Measurements from ENCODE around the gene SDC3.

Gene SDC3

DNA sequence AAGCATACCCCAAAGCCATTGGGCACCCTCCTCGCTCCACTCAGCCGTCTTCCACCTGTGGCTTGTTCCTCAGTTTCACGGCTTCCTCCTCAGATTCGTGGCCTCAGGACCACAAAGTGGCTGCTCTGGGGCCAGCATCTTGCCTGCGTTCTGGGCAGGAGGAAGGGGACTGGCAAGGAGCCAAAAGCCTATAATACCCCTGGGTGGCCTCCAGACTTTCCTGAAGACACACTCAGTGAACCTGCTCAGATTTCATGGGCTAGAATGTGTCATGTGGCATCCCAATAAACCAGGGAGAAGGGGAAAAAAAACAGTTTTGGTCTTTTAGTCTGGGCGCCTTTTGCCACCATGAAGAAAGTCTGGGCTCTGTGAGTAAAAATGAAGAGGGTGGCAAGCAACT lies 62.0 kb downstream of the SDC3 start:
- TF ChIP-seq, protein P1, sequence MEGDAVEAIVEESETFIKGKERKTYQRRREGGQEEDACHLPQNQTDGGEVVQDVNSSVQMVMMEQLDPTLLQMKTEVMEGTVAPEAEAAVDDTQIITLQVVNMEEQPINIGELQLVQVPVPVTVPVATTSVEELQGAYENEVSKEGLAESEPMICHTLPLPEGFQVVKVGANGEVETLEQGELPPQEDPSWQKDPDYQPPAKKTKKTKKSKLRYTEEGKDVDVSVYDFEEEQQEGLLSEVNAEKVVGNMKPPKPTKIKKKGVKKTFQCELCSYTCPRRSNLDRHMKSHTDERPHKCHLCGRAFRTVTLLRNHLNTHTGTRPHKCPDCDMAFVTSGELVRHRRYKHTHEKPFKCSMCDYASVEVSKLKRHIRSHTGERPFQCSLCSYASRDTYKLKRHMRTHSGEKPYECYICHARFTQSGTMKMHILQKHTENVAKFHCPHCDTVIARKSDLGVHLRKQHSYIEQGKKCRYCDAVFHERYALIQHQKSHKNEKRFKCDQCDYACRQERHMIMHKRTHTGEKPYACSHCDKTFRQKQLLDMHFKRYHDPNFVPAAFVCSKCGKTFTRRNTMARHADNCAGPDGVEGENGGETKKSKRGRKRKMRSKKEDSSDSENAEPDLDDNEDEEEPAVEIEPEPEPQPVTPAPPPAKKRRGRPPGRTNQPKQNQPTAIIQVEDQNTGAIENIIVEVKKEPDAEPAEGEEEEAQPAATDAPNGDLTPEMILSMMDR (conservative IDR thresholded peaks at IDR 0.05; ENCODE audit: low read length), result no peak
- DNase-seq (ENCODE audit: low read depth), result no peak
- no peak overlapping the region for H3K4me3 ChIP-seq (ENCODE audit: low read length)

DNA sequence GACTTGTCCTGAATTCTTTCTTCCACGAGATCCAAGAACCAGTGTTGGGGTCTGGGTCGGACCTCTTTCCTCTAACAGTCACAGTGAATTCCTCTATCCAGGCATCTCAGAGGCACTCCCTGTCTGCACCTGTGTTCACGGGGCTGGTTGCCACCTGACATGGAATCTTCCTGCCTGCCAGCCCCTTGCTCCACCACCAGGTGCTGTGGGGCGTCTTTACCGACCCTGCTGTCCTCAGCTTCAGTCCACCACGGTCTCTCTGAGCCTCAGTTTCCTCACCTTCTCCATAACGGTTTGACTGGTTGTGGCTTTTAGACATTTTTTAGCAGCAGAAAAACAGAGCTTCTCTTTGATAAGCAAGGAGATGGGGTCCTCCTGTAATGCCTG lies 62.7 kb downstream of the SDC3 start:
- TF ChIP-seq, protein P1 (conservative IDR thresholded peaks at IDR 0.05; ENCODE audit: low read length), result no peak
- no peak overlapping the region for H3K4me3 ChIP-seq (ENCODE audit: low read length)
- no peak for DNase-seq (ENCODE audit: low read depth)

DNA sequence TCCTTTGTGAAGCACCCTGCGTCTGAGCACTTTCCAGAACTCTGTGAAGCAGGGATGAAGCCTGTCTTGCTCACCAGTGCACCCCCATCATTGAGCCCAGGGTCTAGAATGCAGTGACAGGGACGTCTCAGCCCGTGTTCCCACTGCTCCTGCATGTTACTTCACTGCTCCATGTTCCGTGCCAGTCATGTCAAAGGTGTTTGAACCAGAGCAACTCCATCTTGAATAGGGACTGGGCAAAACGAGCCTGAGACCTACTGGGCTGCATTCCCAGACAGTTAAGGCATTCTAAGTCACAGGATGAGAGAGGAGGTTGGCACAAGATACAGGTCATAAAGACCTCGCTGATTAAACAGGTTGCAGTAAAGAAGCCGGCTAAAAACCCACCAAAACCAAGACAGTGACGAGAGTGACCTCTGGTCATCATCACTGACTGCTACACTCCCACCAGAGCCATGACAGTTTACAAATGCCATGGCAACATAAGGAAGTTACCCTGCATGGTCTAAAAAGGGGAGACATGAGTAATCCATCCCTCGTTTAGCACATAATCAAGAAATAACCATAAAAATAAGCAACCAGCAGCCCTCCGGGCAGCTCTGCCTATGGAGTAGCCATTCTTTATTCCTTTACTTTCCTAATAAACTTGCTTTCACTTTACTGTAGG lies 63.2 kb downstream of the SDC3 start:
- no peak for DNase-seq (ENCODE audit: low read depth)
- TF ChIP-seq, protein P1 (conservative IDR thresholded peaks at IDR 0.05; ENCODE audit: low read length), result no peak
- H3K4me3 ChIP-seq (ENCODE audit: low read length), result no peak overlapping the region

DNA sequence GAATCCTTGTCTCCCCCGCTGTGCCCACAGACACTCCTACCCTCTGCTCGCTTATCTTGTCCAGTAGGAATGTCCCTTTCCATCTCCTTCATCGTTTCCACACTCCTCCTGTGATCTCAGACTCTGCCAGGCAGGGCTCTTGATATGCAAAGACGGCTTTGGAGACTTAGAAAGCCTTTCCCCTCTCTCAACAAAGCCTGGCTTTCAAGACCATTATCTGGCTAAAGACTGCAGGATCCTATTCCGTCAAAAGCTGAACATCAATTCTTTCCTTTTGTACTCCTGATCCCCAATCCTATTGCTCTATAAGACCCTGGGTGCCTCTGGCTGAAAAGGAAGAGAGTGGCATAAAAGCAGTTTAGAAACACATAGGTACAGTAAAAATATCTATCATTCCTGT lies 63.9 kb downstream of the SDC3 start:
- H3K4me3 ChIP-seq (ENCODE audit: low read length), result no peak overlapping the region
- DNase-seq (ENCODE audit: low read depth), result no peak
- TF ChIP-seq, protein P1 (conservative IDR thresholded peaks at IDR 0.05; ENCODE audit: low read length), result no peak

DNA sequence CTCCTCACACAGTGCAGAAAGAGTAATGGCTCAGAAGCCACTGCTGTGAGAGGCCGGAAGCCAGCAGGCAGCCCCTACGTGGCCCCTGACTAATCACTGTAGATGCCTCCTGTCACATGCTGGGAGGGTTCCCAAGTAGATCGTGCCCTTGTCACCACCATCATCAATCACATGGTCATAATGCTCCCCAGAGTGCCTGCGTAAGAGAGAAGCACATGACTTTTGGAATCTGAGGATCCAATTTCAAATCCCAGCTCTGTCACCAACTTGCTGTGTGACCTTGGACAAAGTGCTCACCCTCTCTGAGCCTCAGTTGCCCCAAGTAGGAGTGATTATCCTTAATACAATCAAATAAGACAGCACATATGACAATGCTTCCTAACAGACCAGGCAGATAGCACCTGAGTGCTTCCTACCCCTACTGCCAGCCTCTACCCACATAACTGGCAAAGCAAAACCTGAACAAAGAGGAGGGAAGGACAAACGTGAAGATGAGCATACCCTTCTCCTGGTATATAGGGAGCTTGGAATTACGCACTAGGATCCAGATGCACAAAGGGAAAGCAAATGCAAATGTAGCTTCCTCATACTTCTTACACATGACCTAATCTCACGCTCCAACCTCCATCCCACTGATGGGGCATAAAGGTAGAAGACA lies 65.7 kb downstream of the SDC3 start:
- TF ChIP-seq, protein P1 (conservative IDR thresholded peaks at IDR 0.05; ENCODE audit: low read length), result no peak
- peak; percentile 40 for DNase-seq (ENCODE audit: low read depth)
- H3K4me3 ChIP-seq (ENCODE audit: low read length), result no peak overlapping the region

DNA sequence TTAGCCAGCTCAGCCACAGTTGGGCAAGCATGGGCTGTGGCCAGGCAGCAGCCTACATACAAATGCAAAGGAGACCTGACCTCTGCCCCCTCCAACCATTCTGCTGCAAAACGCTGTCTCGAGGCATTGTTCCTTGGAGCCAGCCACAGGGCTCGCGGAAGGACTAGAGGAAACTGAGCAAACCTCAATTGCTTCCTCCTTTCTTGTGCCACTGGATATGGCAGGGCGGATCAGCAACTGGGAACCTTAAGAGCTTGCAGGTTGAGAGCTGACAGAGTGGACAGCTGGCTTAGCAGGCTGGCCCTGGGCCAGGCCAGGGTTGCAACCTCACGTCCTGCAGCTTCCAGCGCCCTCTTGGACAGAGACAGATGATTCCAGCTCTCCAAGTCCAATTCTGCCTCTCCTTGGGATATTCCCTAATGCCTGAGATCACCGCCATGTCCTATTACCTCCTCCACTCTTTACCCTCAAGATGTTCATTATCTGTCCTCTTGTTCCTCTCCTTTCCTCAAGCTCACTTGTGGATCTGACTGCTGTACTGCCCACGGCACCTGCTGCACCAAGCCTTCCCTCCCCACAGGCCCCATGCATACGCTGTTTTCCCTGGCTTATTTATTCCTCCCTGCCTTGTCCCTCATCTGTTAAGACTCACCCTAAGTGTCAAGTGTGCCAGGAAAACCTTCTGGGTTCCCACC lies 67.5 kb downstream of the SDC3 start:
- H3K4me3 ChIP-seq (ENCODE audit: low read length), result no peak overlapping the region
- TF ChIP-seq, protein P1 (conservative IDR thresholded peaks at IDR 0.05; ENCODE audit: low read length), result no peak
- DNase-seq (ENCODE audit: low read depth), result no peak
